Measurements from ENCODE around the gene TBC1D4. TPM values are rescaled to one million over a fixed set of nuclear protein-coding genes. Genes with fewer than 3 reads are reported as not detected.

Gene TBC1D4
- total RNA-seq, 1 donor from 2014 or later, result 47.1 TPM

DNA sequence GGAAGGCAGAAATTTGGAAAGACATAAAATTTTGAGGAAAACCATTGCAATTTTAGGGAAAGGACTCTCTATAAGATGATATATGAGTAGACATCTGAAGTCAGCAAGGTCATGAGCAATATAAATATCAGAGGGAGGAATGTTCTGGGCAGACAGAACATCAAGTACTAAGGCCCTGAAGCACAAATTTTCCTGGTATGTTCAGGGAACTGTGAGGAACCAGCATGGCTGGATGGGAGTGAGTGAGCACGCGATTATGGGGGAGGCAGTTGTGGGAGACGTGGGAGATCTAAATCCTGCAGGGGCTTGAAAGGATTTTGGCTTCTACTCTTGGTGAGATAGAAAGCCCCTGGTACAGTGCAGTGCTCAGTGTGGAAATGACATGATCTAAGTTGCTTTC, 112.0 kb downstream of the TBC1D4 start:
- Mint-ChIP-seq H3K4me1 (ENCODE audit: unreplicated experiment) (peaks cover 21% of the 10 kb centered on the region), H3K36me3 (no peaks in the 10 kb centered on the region), H3K9me3 (no peaks in the 10 kb centered on the region), H3K4me3 (no peak overlapping the region), H3K27me3 (no peaks in the 10 kb centered on the region), H3K27ac (no peak overlapping the region)
- no peak for DNase-seq (ENCODE audit: extremely low spot score, unreplicated experiment)
- TF ChIP-seq, protein P1, sequence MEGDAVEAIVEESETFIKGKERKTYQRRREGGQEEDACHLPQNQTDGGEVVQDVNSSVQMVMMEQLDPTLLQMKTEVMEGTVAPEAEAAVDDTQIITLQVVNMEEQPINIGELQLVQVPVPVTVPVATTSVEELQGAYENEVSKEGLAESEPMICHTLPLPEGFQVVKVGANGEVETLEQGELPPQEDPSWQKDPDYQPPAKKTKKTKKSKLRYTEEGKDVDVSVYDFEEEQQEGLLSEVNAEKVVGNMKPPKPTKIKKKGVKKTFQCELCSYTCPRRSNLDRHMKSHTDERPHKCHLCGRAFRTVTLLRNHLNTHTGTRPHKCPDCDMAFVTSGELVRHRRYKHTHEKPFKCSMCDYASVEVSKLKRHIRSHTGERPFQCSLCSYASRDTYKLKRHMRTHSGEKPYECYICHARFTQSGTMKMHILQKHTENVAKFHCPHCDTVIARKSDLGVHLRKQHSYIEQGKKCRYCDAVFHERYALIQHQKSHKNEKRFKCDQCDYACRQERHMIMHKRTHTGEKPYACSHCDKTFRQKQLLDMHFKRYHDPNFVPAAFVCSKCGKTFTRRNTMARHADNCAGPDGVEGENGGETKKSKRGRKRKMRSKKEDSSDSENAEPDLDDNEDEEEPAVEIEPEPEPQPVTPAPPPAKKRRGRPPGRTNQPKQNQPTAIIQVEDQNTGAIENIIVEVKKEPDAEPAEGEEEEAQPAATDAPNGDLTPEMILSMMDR (conservative IDR thresholded peaks at IDR 0.05), result no peak

- no peak overlapping the region for H3K27ac Mint-ChIP-seq
- no peaks in the 10 kb centered on the region for H3K9me3 Mint-ChIP-seq
- H3K4me3 Mint-ChIP-seq, result no peak overlapping the region
- no peaks in the 10 kb centered on the region for H3K27me3 Mint-ChIP-seq
- no peaks in the 10 kb centered on the region for H3K36me3 Mint-ChIP-seq
- H3K4me1 Mint-ChIP-seq (ENCODE audit: unreplicated experiment), result peaks cover 13% of the 10 kb centered on the region
- TF ChIP-seq, protein P1 (conservative IDR thresholded peaks at IDR 0.05), result no peak
- no peak for DNase-seq (ENCODE audit: extremely low spot score, unreplicated experiment)
These were observed 113.8 kb downstream of the TBC1D4 start for GRCh38 chr13:75368167-75368566.

- DNase-seq (ENCODE audit: extremely low spot score, unreplicated experiment), result no peak
- Mint-ChIP-seq H3K4me3 (no peak overlapping the region), H3K36me3 (peaks cover 2% of the 10 kb centered on the region), H3K4me1 (ENCODE audit: unreplicated experiment) (peaks cover 10% of the 10 kb centered on the region), H3K27me3 (no peaks in the 10 kb centered on the region), H3K27ac (no peak overlapping the region), H3K9me3 (no peaks in the 10 kb centered on the region)
- TF ChIP-seq, protein P1 (conservative IDR thresholded peaks at IDR 0.05), result no peak
These were observed 115.3 kb downstream of the TBC1D4 start for GRCh38 chr13:75366380-75367280.

DNA sequence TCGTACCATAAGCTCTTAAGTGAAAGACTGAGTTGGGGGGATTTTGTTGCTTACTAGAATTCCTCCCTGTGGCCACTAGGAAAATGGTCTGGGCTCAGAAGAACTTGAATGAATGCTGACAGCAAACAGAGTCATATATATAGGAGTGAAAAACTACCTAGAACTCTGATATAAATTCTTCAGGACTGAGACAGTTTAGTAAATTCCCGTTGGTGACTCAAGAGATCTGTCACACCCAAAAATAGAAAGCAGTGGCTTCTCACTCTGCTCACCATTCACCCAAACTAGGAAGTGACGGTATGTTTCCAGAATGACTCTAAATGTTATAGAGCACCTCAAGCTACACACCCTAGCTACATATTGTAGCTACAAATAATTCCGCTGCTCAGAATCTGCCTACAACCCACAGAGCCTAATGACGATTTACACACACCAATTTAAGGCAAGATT, 116.2 kb downstream of the TBC1D4 start:
- H3K27ac Mint-ChIP-seq, result peak overlapping the region; percentile 45
- peaks cover 10% of the 10 kb centered on the region for H3K4me1 Mint-ChIP-seq (ENCODE audit: unreplicated experiment)
- H3K9me3 Mint-ChIP-seq, result no peaks in the 10 kb centered on the region
- no peak for DNase-seq (ENCODE audit: extremely low spot score, unreplicated experiment)
- TF ChIP-seq, protein P1 (conservative IDR thresholded peaks at IDR 0.05), result peak; percentile 34
- peaks cover 3% of the 10 kb centered on the region for H3K36me3 Mint-ChIP-seq
- no peak overlapping the region for H3K4me3 Mint-ChIP-seq
- H3K27me3 Mint-ChIP-seq, result no peaks in the 10 kb centered on the region

- Mint-ChIP-seq H3K4me3 (no peak overlapping the region), H3K27me3 (no peaks in the 10 kb centered on the region)
These were observed 117.7 kb downstream of the TBC1D4 start for GRCh38 chr13:75364131-75364713.

More at GRCh38 chr13:75364131-75364713, 117.7 kb downstream of the TBC1D4 start:
- TF ChIP-seq, protein P1 (conservative IDR thresholded peaks at IDR 0.05), result no peak
- H3K9me3 Mint-ChIP-seq, result no peaks in the 10 kb centered on the region
- no peak overlapping the region for H3K27ac Mint-ChIP-seq
- H3K36me3 Mint-ChIP-seq, result peaks cover 3% of the 10 kb centered on the region
- no peak for DNase-seq (ENCODE audit: extremely low spot score, unreplicated experiment)
- peaks cover 10% of the 10 kb centered on the region for H3K4me1 Mint-ChIP-seq (ENCODE audit: unreplicated experiment)

All from type B pancreatic cell (in vitro differentiated cells).